HUES6 (cell line): Measurements from ENCODE around the gene TBC1D22A.

Experiments
- H3K27ac ChIP-seq: 2 replicates; pipeline ENCODE4 v1.7.0; 2013; ENCODE audit warnings: low read depth, mild to moderate bottlenecking, low read length, inconsistent platforms
- H3K27me3 ChIP-seq: 2 replicates; pipeline ENCODE4 v1.6.1; 2013; ENCODE audit warnings: low read length; ENCODE audit not compliant: control insufficient read depth, insufficient read depth
- H3K36me3 ChIP-seq: 2 replicates; pipeline ENCODE4 v1.6.1; 2013; ENCODE audit warnings: low read length; ENCODE audit not compliant: control insufficient read depth, insufficient read depth
- H3K4me1 ChIP-seq: 2 replicates; pipeline ENCODE4 v1.6.1; 2013; ENCODE audit warnings: low read length; ENCODE audit not compliant: control insufficient read depth, insufficient read depth
- H3K4me3 ChIP-seq: 2 replicates; pipeline ENCODE4 v1.5.1; 2013; ENCODE audit warnings: low read depth, low read length
- H3K9ac ChIP-seq: one replicate; pipeline ENCODE4 v1.6.1; 2013; ENCODE audit warnings: mild to moderate bottlenecking, low read length
- H3K9me3 ChIP-seq: 2 replicates; pipeline ENCODE4 v1.6.1; 2013; ENCODE audit warnings: low read depth, low read length; ENCODE audit not compliant: control insufficient read depth, insufficient read depth

TBC1D22A gene

GRCh38 chr22:47074105-47074504 lies 311.7 kb downstream of the TBC1D22A start:
- no peak overlapping the region for H3K27ac ChIP-seq
- no peak overlapping the region for H3K9ac ChIP-seq
- H3K9me3 ChIP-seq = peaks cover 14% of the 10 kb centered on the region
- no peak overlapping the region for H3K4me3 ChIP-seq
- no peaks in the 10 kb centered on the region for H3K27me3 ChIP-seq
- H3K4me1 ChIP-seq = no peaks in the 10 kb centered on the region
- H3K36me3 ChIP-seq = no peaks in the 10 kb centered on the region

DNA sequence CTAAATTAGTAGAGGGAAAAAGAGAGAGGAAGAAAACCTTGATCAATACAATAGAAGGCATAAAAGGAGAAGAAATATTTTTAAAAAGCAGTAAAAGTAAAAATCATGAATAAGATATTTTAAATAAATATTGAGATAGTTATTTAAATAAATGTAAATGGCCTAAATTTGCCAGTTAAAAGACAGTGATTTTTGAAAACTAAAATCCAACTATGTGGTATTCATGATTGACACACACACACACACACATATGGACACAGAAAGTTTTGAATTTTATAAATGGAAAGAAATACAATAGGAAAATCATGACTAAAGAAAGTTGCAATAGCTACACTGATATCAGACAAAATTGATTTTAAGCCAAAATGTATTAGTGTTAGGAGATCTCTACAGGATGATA lies 313.1 kb downstream of the TBC1D22A start:
- Histone ChIP-seq H3K9me3 (peaks cover 20% of the 10 kb centered on the region), H3K4me3 (no peak overlapping the region), H3K4me1 (no peaks in the 10 kb centered on the region), H3K36me3 (no peaks in the 10 kb centered on the region), H3K27me3 (no peaks in the 10 kb centered on the region), H3K9ac (no peak overlapping the region), H3K27ac (no peak overlapping the region)

DNA sequence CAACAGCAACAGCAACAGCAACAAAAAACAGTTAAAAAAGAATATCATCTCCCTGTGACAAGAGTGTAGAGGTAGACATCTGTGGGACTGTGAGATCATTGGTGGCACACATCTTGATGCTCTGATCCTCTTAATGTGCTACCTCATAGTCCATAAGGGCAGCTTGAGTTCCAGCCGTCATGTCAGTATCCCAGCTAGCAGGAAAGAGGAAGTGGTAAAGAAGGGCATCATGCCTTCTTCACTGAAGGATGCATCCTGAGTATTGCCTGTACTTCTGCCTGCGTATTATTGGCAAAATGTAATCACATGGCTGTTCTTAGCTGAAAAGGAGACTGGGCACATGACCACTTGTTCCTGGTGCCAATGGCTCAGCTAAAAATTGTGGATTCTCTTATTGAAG lies 314.3 kb downstream of the TBC1D22A start:
- Histone ChIP-seq H3K4me1 (no peaks in the 10 kb centered on the region), H3K27me3 (no peaks in the 10 kb centered on the region), H3K9ac (no peak overlapping the region), H3K27ac (no peak overlapping the region), H3K9me3 (peaks cover 24% of the 10 kb centered on the region), H3K4me3 (no peak overlapping the region), H3K36me3 (no peaks in the 10 kb centered on the region)

- Histone ChIP-seq H3K9me3 (peaks cover 28% of the 10 kb centered on the region), H3K36me3 (no peaks in the 10 kb centered on the region), H3K27me3 (no peaks in the 10 kb centered on the region), H3K4me3 (no peak overlapping the region), H3K4me1 (peaks cover 8% of the 10 kb centered on the region), H3K9ac (no peak overlapping the region), H3K27ac (no peak overlapping the region)
These were observed 317.6 kb downstream of the TBC1D22A start for GRCh38 chr22:47080100-47080499.

GRCh38 chr22:47082505-47082904 lies 320.1 kb downstream of the TBC1D22A start:
- Histone ChIP-seq H3K4me3 (no peak overlapping the region), H3K9ac (no peak overlapping the region), H3K27me3 (no peaks in the 10 kb centered on the region), H3K27ac (no peak overlapping the region), H3K4me1 (peaks cover 8% of the 10 kb centered on the region), H3K36me3 (no peaks in the 10 kb centered on the region), H3K9me3 (peaks cover 24% of the 10 kb centered on the region)

- no peak overlapping the region for H3K4me3 ChIP-seq
- H3K36me3 ChIP-seq = no peaks in the 10 kb centered on the region
- H3K27ac ChIP-seq = no peak overlapping the region
- no peaks in the 10 kb centered on the region for H3K27me3 ChIP-seq
- no peak overlapping the region for H3K9ac ChIP-seq
- H3K9me3 ChIP-seq = peaks cover 21% of the 10 kb centered on the region
- H3K4me1 ChIP-seq = peaks cover 8% of the 10 kb centered on the region
These were observed 321.0 kb downstream of the TBC1D22A start for GRCh38 chr22:47083379-47083986.

DNA sequence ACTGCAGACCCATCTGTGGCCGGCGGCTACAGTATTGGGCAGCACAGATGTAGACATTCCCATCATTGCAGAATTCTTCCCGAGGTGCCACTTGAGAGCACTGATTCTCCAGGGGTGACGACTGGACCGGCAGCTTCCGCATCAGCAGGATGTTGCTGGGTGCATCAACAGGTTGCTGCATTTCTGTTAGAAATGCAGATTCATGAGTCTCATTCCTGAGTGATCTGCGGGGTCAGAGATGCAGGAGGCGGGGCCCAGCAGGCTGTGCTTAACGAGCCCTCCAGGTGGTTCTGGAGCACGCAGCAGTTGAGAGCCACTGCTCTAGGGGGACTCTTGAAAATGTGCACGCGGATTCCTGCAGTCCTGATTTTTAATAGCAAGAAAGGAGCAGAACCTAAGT lies 321.8 kb downstream of the TBC1D22A start:
- no peak overlapping the region for H3K9ac ChIP-seq
- no peaks in the 10 kb centered on the region for H3K36me3 ChIP-seq
- H3K4me3 ChIP-seq = no peak overlapping the region
- H3K27ac ChIP-seq = no peak overlapping the region
- H3K4me1 ChIP-seq = peaks cover 8% of the 10 kb centered on the region
- peaks cover 17% of the 10 kb centered on the region; the same call in 1 of the 2 replicates for H3K9me3 ChIP-seq
- H3K27me3 ChIP-seq = no peaks in the 10 kb centered on the region

GRCh38 chr22:47086596-47087248 lies 324.3 kb downstream of the TBC1D22A start:
- peaks cover 25% of the 10 kb centered on the region for H3K4me1 ChIP-seq
- H3K9ac ChIP-seq = no peak overlapping the region
- no peaks in the 10 kb centered on the region for H3K27me3 ChIP-seq
- no peak overlapping the region for H3K27ac ChIP-seq
- no peak overlapping the region for H3K4me3 ChIP-seq
- H3K9me3 ChIP-seq = peaks cover 4% of the 10 kb centered on the region; the same call in 1 of the 2 replicates
- H3K36me3 ChIP-seq = no peaks in the 10 kb centered on the region

DNA sequence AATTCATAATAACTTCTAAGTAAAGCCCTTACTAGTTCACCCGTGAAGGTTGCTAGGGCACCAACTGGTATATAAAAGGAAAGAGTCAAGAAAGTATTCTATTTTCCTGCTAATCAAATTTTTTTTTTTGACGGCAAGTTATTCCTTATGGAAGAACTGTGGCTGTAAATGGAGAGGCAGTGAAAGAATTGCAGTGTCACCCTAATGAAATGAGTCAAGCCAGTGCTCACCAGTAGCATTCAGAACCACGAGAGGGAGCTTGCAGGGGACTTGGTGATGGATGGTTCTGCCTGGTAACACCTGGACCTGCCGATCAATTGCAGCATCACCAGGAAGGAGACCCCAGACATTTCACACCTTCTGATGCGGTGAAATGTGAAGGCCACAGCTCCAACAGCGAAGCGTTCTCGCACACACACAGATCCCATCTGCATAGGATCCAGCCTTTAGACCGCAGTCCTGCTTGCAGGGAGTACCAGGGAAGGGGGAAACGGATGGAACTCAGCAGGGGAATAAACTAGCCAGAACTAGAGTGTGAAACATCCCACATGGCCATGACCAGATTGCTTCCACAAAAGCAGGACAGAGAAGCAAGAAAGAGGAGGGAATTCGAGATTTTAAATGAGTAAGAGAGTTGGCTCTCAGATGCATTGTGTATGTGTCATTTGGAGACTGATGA lies 326.2 kb downstream of the TBC1D22A start:
- peaks cover 9% of the 10 kb centered on the region for H3K9me3 ChIP-seq

DNA sequence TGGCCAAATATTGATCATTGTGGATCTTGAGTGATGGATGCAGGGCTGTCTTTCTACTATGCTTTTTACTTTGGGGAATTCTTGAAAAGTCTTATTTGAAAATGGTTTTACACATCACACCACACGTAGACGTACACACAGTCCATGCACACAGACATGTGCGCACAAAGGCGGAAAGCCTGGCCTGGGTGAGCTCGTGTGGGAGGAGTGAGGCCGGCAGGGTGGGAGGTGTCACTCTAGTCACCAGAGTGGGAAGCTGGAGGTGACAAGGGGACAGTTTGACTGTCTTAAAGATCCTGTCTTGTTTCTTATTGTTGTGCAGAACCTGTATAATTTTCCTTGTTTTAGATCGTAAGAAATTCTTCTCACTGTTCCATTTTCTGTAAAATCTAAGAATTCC lies 326.9 kb downstream of the TBC1D22A start:
- Histone ChIP-seq H3K4me3 (no peak overlapping the region), H3K27ac (no peak overlapping the region), H3K9ac (no peak overlapping the region), H3K9me3 (peaks cover 17% of the 10 kb centered on the region), H3K4me1 (peaks cover 25% of the 10 kb centered on the region), H3K27me3 (no peaks in the 10 kb centered on the region), H3K36me3 (no peaks in the 10 kb centered on the region)

More for the DNA sequence above, 326.2 kb downstream of the TBC1D22A start:
- Histone ChIP-seq H3K27me3 (no peaks in the 10 kb centered on the region), H3K4me3 (no peak overlapping the region), H3K36me3 (no peaks in the 10 kb centered on the region), H3K4me1 (peaks cover 30% of the 10 kb centered on the region), H3K27ac (no peak overlapping the region), H3K9ac (no peak overlapping the region)

- Histone ChIP-seq H3K4me1 (peaks cover 24% of the 10 kb centered on the region), H3K36me3 (no peaks in the 10 kb centered on the region), H3K27ac (no peak overlapping the region), H3K27me3 (no peaks in the 10 kb centered on the region), H3K9ac (no peak overlapping the region), H3K9me3 (peaks cover 20% of the 10 kb centered on the region), H3K4me3 (peak overlapping the region; percentile 56)
These were observed 327.5 kb downstream of the TBC1D22A start for GRCh38 chr22:47089796-47090460.
